GM11168 (cell line): ENCODE data around the gene GABPB1.

Experiments used
- in situ Hi-C: fragments of 300-500 bp; cut with MboI; formaldehyde crosslinking; loops from one replicate; pipeline ENCODE4 v1.12.0; 2022; ENCODE audit warnings: low sequenced_read_pairs; ENCODE audit not compliant: unreplicated experiment

Gene GABPB1

GRCh38 chr15:50350621-50351020 lies 4.4 kb downstream of the GABPB1 start:
- in situ Hi-C loops = no loop called here

- in situ Hi-C loops = no loop called here
These were observed 9.7 kb downstream of the GABPB1 start for GRCh38 chr15:50345298-50345697.

- in situ Hi-C loops = no loop called here
These were observed 11.0 kb downstream of the GABPB1 start for GRCh38 chr15:50344006-50344464.

- in situ Hi-C loops = no loop called here
These were observed 13.3 kb downstream of the GABPB1 start for GRCh38 chr15:50341616-50342136.

GRCh38 chr15:50340416-50340815 lies 14.6 kb downstream of the GABPB1 start:
- in situ Hi-C loops = no loop called here

GRCh38 chr15:50339717-50340116 lies 15.3 kb downstream of the GABPB1 start:
- in situ Hi-C loops = no loop called here

- in situ Hi-C loops = no loop called here
These were observed 19.7 kb downstream of the GABPB1 start for GRCh38 chr15:50335251-50335650.

- in situ Hi-C loops = no loop called here
These were observed 21.8 kb downstream of the GABPB1 start for GRCh38 chr15:50333229-50333628.

- in situ Hi-C loops = no loop called here
These were observed 24.1 kb downstream of the GABPB1 start for GRCh38 chr15:50330921-50331320.

- in situ Hi-C loops = no loop called here
These were observed 26.9 kb downstream of the GABPB1 start for GRCh38 chr15:50328116-50328515.

- in situ Hi-C loops = no loop called here
These were observed 33.3 kb downstream of the GABPB1 start for GRCh38 chr15:50321680-50322210.

- in situ Hi-C loops = no loop called here
These were observed 34.5 kb downstream of the GABPB1 start for GRCh38 chr15:50320504-50320903.

- in situ Hi-C loops = no loop called here
These were observed 36.3 kb downstream of the GABPB1 start for GRCh38 chr15:50318697-50319096.

- in situ Hi-C loops = no loop called here
These were observed 39.0 kb downstream of the GABPB1 start for GRCh38 chr15:50315814-50316630.

- in situ Hi-C loops = no loop called here
These were observed 42.4 kb downstream of the GABPB1 start for GRCh38 chr15:50312636-50313035.

- in situ Hi-C loops = no loop called here
These were observed 47.2 kb downstream of the GABPB1 start for GRCh38 chr15:50307799-50308198.

GRCh38 chr15:50304836-50305235 lies 50.2 kb downstream of the GABPB1 start:
- in situ Hi-C loops = no loop called here

- in situ Hi-C loops = no loop called here
These were observed 52.4 kb downstream of the GABPB1 start for GRCh38 chr15:50302581-50302980.

GRCh38 chr15:50298340-50298739 lies 56.7 kb downstream of the GABPB1 start:
- in situ Hi-C loops = no loop called here

- in situ Hi-C loops = no loop called here
These were observed 59.0 kb downstream of the GABPB1 start for GRCh38 chr15:50295966-50296365.

GRCh38 chr15:50289749-50290148 lies 65.2 kb downstream of the GABPB1 start:
- in situ Hi-C loops = no loop called here
